HG03521 (cell line): Measurements from ENCODE around the gene RANBP3.
"Not testable (repeated sequence)": the region's sequence is repeated elsewhere in the genome, so short reads cannot be mapped to it uniquely, and the experiment has no call there.

Experiments used
- ATAC-seq: cut with Tn5 transposase; IDR thresholded peaks from one replicate; pipeline ENCODE4 v1.9.1; 2021; ENCODE audit warnings: mild to moderate bottlenecking, moderate library complexity; ENCODE audit not compliant: unreplicated experiment

RANBP3 gene

GRCh38 chr19:5988517-5989387, 10.8 kb upstream of the RANBP3 start:
- ATAC-seq = no peak

GRCh38 chr19:5987077-5987818, 9.3 kb upstream of the RANBP3 start:
- ATAC-seq = no peak

GRCh38 chr19:5985837-5986236, 7.9 kb upstream of the RANBP3 start:
- not testable (repeated sequence) for ATAC-seq

GRCh38 chr19:5985098-5985783, 7.3 kb upstream of the RANBP3 start:
- no peak for ATAC-seq

- ATAC-seq = no peak
These were observed 6.7 kb upstream of the RANBP3 start for GRCh38 chr19:5984600-5984999.

- no peak for ATAC-seq
These were observed 5.5 kb upstream of the RANBP3 start for GRCh38 chr19:5983367-5983955.

- ATAC-seq = no peak
These were observed 939 bp upstream of the RANBP3 start for GRCh38 chr19:5978606-5979552.

GRCh38 chr19:5977222-5977784, 637 bp downstream of the RANBP3 start:
- ATAC-seq = no peak

- no peak for ATAC-seq
These were observed 1.2 kb downstream of the RANBP3 start for GRCh38 chr19:5976768-5977167.

- ATAC-seq = no peak
These were observed 2.6 kb downstream of the RANBP3 start for GRCh38 chr19:5975388-5975728.

- no peak for ATAC-seq
These were observed 3.1 kb downstream of the RANBP3 start for GRCh38 chr19:5974721-5975387.

GRCh38 chr19:5973867-5974635, 3.9 kb downstream of the RANBP3 start:
- no peak for ATAC-seq

- no peak for ATAC-seq
These were observed 4.6 kb downstream of the RANBP3 start for GRCh38 chr19:5973376-5973775.

- no peak for ATAC-seq
These were observed 5.6 kb downstream of the RANBP3 start for GRCh38 chr19:5972355-5972731.

- ATAC-seq = no peak
These were observed 6.1 kb downstream of the RANBP3 start for GRCh38 chr19:5971714-5972354.

GRCh38 chr19:5969476-5969875, 8.5 kb downstream of the RANBP3 start:
- no peak for ATAC-seq

- no peak for ATAC-seq
These were observed 9.2 kb downstream of the RANBP3 start for GRCh38 chr19:5968431-5969373.
